Activated naive CD4-positive, alpha-beta T cell treated with anti-CD3 and anti-CD28 coated beads, Interleukin-2, amount 10 ng/mL, durations not matched to agents 7 days and 5 days (primary cell): ENCODE measurements around the gene BCL2L14.

ENCODE experiments used
- CTCF ChIA-PET: fragments of 350-600 bp; sonication (Branson Sonifier 250); formaldehyde crosslinking; loops from one replicate; lab custom pipeline; 2021; ENCODE audit warnings: antibody characterized with exemption; lab: Charles Lee
- DNase-seq: peaks from one replicate; pipeline ENCODE4 v3.0.0-alpha.2; 2020
- H3K27ac Mint-ChIP-seq: one replicate; pipeline ENCODE4 v1.8.0; 2021; ENCODE audit warnings: mild to moderate bottlenecking, moderate library complexity, mixed read lengths
- H3K27me3 Mint-ChIP-seq: one replicate; pipeline ENCODE4 v1.8.0; 2021; ENCODE audit warnings: mild to moderate bottlenecking, mixed read lengths
- H3K36me3 Mint-ChIP-seq: one replicate; pipeline ENCODE4 v1.8.0; 2021; ENCODE audit warnings: mixed read lengths
- H3K4me1 Mint-ChIP-seq: one replicate; pipeline ENCODE4 v1.8.0; 2021; ENCODE audit warnings: mixed read lengths
- H3K4me3 Mint-ChIP-seq: one replicate; pipeline ENCODE4 v1.8.0; 2021; ENCODE audit warnings: mild to moderate bottlenecking, moderate library complexity, mixed read lengths
- H3K9me3 Mint-ChIP-seq: one replicate; pipeline ENCODE4 v1.8.0; 2021; ENCODE audit warnings: mixed read lengths

BCL2L14 gene

DNA sequence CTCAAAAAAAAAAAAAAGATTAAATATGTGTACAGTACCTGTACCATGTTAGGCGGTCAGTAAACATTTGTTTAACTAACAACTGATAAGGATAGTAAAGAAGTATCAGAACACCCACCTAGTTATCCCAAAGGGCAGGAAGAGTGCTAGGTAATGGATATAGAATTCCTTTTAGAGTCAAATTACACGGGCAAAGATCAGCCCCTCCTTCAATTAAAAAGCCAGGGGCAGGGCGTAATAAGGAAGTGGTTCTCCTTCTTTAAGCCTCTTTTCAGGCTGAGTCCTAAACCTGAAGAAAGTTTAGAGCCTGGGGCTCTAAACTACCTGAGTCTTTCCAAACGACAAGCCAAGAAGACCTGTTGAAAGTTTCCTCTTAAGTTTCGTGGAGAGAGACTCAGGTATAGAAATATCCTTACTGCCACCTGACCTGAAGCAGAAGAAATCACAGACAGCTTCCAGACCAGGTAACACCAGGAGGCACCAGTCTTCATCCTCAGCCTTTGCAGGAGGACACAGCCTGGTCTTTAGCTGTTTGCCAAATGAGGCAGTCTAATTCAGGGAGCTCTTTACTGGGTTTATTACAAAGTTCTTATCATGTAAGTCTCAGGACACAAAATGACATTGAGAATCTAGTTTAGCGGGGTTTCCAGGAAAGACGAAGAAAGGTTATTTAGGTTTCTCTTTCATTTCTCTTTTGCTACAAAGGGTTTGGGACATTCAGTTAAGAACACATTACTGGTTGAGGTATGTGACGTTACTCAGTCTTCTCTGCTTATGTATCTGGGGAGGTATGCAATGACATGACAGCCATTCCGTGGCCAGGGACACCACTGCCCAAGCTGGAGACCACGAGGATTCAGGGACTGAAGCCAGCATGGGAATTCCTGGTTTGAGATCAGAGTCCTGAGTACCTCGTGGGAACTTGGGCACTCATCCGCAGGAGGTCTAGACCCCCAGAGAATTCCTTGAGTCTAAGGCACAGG lies at the start of gene BCL2L14:
Gene BCL2L14 (plus strand): TSS at position 266 of the 983 bp plus-strand sequence. CDS start 8,367 bp downstream, outside the sequence.
- peak; percentile 58 for DNase-seq
- peaks cover 4% of the 10 kb centered on the region for H3K36me3 Mint-ChIP-seq
- H3K27ac Mint-ChIP-seq = peak within 1 kb of the TSS; percentile 91
- H3K4me1 Mint-ChIP-seq = peaks cover 37% of the 10 kb centered on the region
- CTCF ChIA-PET = interaction anchor here (0.6 to 1.7 kb wide), 11 partner anchors 11 to 518 kb away, joined by 3 to 11 read pairs (median 3); no protein-coding TSS in a partner anchor
- H3K27me3 Mint-ChIP-seq = peaks cover 6% of the 10 kb centered on the region
- H3K4me3 Mint-ChIP-seq = peak within 1 kb of the TSS; percentile 83
- no peaks in the 10 kb centered on the region for H3K9me3 Mint-ChIP-seq

GRCh38 chr12:12022306-12022936 lies 48.3 kb upstream of the BCL2L14 start:
- Mint-ChIP-seq H3K27ac (no peak overlapping the region), H3K27me3 (peaks cover 14% of the 10 kb centered on the region), H3K9me3 (peaks cover 9% of the 10 kb centered on the region), H3K36me3 (peaks cover 17% of the 10 kb centered on the region), H3K4me3 (no peak overlapping the region), H3K4me1 (peaks cover 50% of the 10 kb centered on the region)
- no peak for DNase-seq
- CTCF ChIA-PET = interaction anchor here (0.6 to 1.9 kb wide), 4 partner anchors 10 to 12 kb away, joined by 3 to 5 read pairs (median 3); no protein-coding TSS in a partner anchor

GRCh38 chr12:12023456-12023855 lies 47.3 kb upstream of the BCL2L14 start:
- Mint-ChIP-seq H3K27ac (peak overlapping the region; percentile 43), H3K4me1 (peaks cover 46% of the 10 kb centered on the region), H3K36me3 (peaks cover 21% of the 10 kb centered on the region), H3K27me3 (peaks cover 11% of the 10 kb centered on the region), H3K4me3 (no peak overlapping the region), H3K9me3 (peaks cover 12% of the 10 kb centered on the region)
- CTCF ChIA-PET = no interaction called here
- DNase-seq = no peak

DNA sequence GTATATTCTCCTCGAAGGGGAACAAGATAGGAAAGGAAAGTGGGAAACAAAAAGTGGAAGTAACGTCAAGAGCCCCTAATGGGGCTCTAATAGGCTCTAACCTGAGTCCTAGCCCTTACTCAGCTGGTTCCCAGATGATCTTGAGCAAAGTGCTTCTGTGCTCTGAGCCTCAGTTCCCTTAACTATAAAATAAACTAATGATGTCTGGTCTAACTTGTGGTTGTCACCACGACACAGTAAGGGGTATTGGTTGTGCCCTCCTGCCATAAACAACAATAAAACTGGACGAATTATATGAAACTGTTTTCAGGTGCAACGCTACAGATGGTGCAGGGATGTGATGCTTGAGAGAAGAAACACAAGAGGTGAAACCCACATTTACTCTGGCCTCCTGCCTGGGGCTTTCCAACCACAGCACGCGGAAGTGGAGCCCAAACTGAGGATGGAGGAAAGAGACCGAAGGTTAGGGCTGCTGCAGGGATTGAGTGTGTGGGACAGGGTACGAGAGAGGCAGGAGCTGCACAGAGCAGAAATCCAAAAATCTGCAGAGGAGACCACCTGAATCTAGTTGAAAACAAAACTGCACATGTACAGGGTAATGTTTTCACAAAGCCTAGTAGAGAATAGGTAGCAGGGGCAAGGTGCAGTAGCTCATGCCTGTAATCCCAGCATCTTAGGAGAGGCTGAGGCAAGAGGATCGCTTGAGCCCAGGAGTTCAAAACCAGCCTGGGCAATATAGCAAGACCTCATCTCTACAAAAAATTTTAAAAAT lies 45.6 kb upstream of the BCL2L14 start:
- H3K27me3 Mint-ChIP-seq = peaks cover 9% of the 10 kb centered on the region
- peak overlapping the region; percentile 84 for H3K27ac Mint-ChIP-seq
- H3K4me3 Mint-ChIP-seq = peak overlapping the region; percentile 3
- CTCF ChIA-PET = interaction anchor here (1.1 to 2.9 kb wide), 3 partner anchors 9 to 293 kb away, joined by 3 to 13 read pairs (median 5); no protein-coding TSS in a partner anchor
- DNase-seq = peak; percentile 66
- H3K9me3 Mint-ChIP-seq = peaks cover 12% of the 10 kb centered on the region
- H3K4me1 Mint-ChIP-seq = peaks cover 46% of the 10 kb centered on the region
- peaks cover 21% of the 10 kb centered on the region for H3K36me3 Mint-ChIP-seq

DNA sequence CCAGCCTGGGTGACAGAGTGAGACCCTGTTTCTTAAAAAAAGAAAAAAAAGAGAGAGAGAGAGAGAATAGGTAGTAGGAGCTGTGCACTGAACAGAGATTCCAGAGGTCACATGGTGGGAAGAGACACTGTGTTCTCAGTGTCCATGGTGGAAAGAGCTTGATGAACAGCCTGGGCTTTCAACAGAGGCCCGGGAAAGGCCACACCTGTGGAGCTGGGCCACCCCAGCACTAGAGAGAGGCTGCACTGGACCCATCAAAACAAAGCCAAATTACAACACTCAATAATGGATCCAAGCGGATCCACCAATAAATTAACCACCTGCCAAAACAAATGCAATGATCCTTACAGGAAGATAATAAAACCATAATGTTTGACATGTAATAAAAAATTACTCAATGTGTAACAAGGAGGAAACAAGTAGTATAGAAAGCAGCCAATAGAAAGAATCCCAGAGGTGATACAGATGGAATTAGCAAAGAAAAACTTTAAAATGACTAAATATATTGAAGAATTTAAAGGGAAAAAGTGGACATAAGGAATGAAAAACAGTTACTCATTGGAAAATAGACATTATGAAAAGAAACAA lies 44.8 kb upstream of the BCL2L14 start:
- peaks cover 46% of the 10 kb centered on the region for H3K4me1 Mint-ChIP-seq
- no peak overlapping the region for H3K4me3 Mint-ChIP-seq
- DNase-seq = no peak
- H3K27me3 Mint-ChIP-seq = peaks cover 9% of the 10 kb centered on the region
- peaks cover 12% of the 10 kb centered on the region for H3K9me3 Mint-ChIP-seq
- no peak overlapping the region for H3K27ac Mint-ChIP-seq
- CTCF ChIA-PET = interaction anchor here (1.1 to 2.9 kb wide), 4 partner anchors 8 to 302 kb away, joined by 3 to 13 read pairs (median 4); no protein-coding TSS in a partner anchor
- H3K36me3 Mint-ChIP-seq = peaks cover 21% of the 10 kb centered on the region

- Mint-ChIP-seq H3K4me3 (no peak overlapping the region), H3K9me3 (peaks cover 12% of the 10 kb centered on the region), H3K4me1 (peaks cover 50% of the 10 kb centered on the region), H3K36me3 (peaks cover 20% of the 10 kb centered on the region), H3K27ac (no peak overlapping the region), H3K27me3 (no peaks in the 10 kb centered on the region)
- CTCF ChIA-PET = interaction anchor here (1.0 to 1.5 kb wide), 3 partner anchors 19 to 450 kb away, joined by 3 to 4 read pairs (median 4); no protein-coding TSS in a partner anchor
- DNase-seq = no peak
Measured at GRCh38 chr12:12028668-12029402, 41.9 kb upstream of the BCL2L14 start.

DNA sequence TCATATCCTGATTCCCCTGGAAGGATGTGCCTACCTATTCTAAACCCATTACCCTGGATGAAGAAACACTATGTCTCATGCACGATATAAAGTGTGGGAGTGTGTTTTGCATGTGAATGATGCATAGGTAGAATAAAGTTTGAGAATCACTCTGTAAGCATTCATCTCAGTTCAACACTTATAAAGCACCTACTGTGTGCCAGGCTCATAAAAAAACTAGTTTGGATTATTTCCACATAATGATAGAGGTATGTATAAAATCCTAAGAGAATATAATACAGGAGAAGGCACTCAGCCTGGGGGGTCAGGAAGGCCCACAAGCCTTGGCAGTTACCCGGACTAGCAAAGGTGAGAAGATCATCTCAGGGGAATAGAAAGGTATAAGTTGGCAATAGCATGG lies 41.1 kb upstream of the BCL2L14 start:
- no peak for DNase-seq
- H3K27ac Mint-ChIP-seq = no peak overlapping the region
- no peak overlapping the region for H3K4me3 Mint-ChIP-seq
- H3K36me3 Mint-ChIP-seq = peaks cover 20% of the 10 kb centered on the region
- peaks cover 12% of the 10 kb centered on the region for H3K9me3 Mint-ChIP-seq
- CTCF ChIA-PET = interaction anchor here (0.9 to 1.5 kb wide), 5 partner anchors 20 to 451 kb away, joined by 3 to 6 read pairs (median 4); no protein-coding TSS in a partner anchor
- peaks cover 44% of the 10 kb centered on the region for H3K4me1 Mint-ChIP-seq
- H3K27me3 Mint-ChIP-seq = no peaks in the 10 kb centered on the region

DNA sequence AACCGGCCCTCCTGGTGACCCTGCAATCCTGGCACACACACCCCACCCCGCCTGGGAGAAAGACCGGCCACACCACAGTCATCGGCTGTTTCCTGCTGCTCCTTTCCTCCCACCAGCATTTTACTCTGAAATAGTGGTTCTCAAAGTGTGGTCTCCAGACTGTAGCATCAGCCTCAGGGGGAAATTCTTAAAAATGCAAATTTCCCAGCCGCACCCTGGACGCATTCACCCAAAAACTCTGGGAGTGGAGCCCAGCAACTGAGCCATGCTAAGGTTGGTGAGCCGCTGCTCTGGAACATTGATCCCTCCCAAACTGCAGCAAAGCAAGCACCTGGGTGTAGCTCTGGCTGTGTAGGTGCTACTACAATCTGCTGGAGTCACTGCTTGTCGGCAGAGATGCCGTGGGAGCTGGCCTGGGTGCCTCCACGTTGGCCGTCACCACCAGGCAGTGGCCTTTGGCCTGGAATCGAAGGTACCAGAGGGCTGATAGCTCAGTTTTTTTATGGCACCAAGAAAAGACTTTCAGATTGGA lies 38.4 kb upstream of the BCL2L14 start:
- H3K27me3 Mint-ChIP-seq = no peaks in the 10 kb centered on the region
- peaks cover 5% of the 10 kb centered on the region for H3K36me3 Mint-ChIP-seq
- peak overlapping the region; percentile 55 for H3K27ac Mint-ChIP-seq
- H3K4me3 Mint-ChIP-seq = no peak overlapping the region
- H3K4me1 Mint-ChIP-seq = peaks cover 25% of the 10 kb centered on the region
- CTCF ChIA-PET = interaction anchor here (0.7 to 9.1 kb wide), 34 partner anchors 10 to 546 kb away, joined by 3 to 209 read pairs (median 6); partner anchors contain the start of gene BCL2L14
- H3K9me3 Mint-ChIP-seq = peaks cover 4% of the 10 kb centered on the region
- DNase-seq = no peak

DNA sequence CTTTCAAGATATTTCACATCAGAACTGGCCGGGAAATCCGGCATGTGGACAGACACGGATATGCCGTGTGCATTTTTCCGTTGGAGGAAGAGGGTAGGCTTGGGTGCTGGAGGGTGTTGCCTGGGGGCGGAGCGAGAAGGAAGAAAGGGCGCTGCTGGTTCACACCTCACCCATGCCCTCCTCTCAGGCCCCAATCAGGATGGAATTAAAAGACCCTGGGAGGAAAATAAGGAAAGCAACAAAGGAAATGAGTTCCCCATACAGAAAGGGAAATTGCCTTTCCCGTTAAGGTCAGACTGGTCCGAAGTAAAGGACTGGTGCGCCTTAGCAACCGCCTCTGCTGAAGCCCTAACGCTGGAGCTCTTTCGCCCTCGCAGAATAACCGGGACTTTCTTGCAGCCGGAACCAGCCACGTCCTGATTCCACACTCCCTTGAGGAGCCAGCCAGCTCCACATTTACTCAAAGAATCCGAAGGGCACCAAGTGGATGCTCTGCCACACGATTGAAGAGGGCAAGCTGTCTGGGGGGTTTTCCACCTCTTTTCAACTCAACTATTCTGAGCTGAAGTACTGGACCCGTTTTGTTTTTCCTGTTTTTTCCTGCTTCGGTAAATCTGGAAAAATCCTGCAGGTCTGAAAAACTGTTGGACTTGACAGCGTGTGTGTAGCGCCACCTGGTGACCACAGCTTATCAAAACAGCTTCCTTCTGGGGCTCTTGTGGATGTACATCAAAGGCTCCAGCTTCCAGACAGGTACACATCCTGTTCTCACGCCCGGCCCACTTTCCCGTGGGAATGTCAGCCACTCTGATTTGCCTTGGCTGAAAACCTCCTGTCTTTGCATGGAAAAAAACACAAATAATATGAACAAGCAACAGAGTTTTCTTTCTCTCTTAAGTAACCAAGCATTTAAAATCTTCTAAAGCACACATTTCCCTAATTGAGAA lies 37.6 kb upstream of the BCL2L14 start:
- Mint-ChIP-seq H3K36me3 (no peaks in the 10 kb centered on the region), H3K27ac (peak overlapping the region; percentile 55), H3K4me1 (peaks cover 21% of the 10 kb centered on the region), H3K27me3 (peaks cover 4% of the 10 kb centered on the region), H3K9me3 (no peaks in the 10 kb centered on the region), H3K4me3 (peak overlapping the region; percentile 29)
- CTCF ChIA-PET = interaction anchor here (0.6 to 9.1 kb wide), 56 partner anchors 8 to 547 kb away, joined by 3 to 209 read pairs (median 4); partner anchors contain the start of gene BCL2L14
- peak; percentile 79 for DNase-seq

DNA sequence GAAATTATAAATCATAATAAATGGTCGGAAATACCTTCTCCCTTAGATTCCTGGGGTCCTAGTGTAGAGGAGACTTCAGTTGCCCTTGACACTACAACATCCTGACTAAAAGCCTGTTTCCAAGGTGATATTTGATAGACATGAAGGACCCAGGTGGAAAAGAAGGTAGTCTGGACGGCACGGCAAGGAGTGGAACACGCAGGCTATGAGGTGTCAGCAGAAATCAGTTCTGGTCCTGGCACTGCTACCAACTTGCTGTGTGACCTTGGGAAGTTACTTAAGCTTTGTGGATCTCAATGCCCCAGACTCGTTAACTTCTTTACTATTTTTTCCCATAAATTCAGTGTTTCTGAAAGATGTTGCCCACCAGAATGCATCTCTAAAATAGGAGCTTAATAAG lies 36.9 kb upstream of the BCL2L14 start:
- peaks cover 21% of the 10 kb centered on the region for H3K4me1 Mint-ChIP-seq
- CTCF ChIA-PET = interaction anchor here (0.6 to 9.1 kb wide), 36 partner anchors 8 to 548 kb away, joined by 3 to 209 read pairs (median 4); partner anchors contain the start of gene BCL2L14
- H3K27ac Mint-ChIP-seq = no peak overlapping the region
- H3K4me3 Mint-ChIP-seq = no peak overlapping the region
- H3K9me3 Mint-ChIP-seq = no peaks in the 10 kb centered on the region
- no peak for DNase-seq
- peaks cover 9% of the 10 kb centered on the region for H3K27me3 Mint-ChIP-seq
- no peaks in the 10 kb centered on the region for H3K36me3 Mint-ChIP-seq

DNA sequence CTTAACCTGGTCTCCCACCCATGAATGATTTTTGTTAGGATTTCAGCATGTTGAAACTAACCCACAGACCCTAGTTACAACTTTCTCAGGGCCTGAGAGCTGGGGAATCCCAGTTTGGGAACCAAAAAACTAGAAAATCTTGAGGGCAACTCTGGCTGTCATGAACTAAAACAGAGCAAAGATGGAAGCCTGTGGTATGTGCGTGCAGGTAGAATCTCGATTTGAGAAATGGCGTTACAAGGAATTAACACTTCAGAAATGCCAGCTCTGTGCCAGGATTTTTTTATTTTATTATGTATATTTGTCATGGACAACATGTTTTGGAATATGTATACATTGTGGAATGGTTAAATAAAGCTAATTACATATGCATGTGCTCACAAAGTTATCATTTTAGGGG lies 36.4 kb upstream of the BCL2L14 start:
- Mint-ChIP-seq H3K36me3 (no peaks in the 10 kb centered on the region), H3K4me1 (peaks cover 21% of the 10 kb centered on the region), H3K9me3 (no peaks in the 10 kb centered on the region), H3K27ac (no peak overlapping the region), H3K4me3 (no peak overlapping the region), H3K27me3 (peaks cover 9% of the 10 kb centered on the region)
- CTCF ChIA-PET = interaction anchor here (0.7 to 9.1 kb wide), 11 partner anchors 9 to 484 kb away, joined by 3 to 209 read pairs (median 7); no protein-coding TSS in a partner anchor
- no peak for DNase-seq
